ENCODE data around the gene SDSL.

DNA sequence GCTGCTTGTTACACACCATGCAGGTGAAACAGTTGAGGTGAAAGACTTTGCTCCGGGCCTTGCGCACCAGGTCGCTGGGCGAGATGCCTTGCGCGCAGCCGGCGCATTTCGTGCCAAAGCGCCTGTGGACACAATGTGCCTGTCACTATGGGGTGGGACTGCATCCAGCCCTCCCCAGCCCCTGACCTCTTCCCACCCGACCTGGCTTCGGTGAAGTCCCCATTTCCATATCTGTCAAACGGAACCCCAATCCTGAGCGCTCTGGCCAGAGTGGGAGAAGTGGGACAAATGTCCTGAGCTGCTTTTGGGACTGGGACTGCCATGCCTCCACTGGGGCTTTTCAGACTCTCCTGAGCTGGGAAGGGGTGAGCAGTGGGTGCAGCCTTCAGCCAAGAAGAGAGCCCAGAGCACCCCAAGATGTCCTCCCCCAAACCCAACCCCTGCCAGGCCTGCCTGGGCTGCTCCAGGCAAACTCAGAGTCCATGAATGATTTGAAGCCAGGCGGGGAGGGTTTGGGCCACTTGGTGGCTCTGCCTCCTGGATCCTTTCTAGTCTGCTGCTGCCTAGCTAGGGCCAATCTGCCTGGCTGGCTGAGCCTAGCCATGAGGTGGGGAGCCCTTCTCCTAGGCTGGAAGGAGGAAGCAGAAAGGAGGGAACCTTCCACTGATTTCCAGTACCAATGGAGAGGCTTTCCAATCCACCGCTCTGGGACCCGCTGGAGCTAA is 47.2 kb downstream of the SDSL start:
- TF ChIP-seq RARB (CRISPR knock-in tag; IDR thresholded peaks at IDR 0.05) (no peak), CSDC2 (CRISPR knock-in tag; IDR thresholded peaks at IDR 0.05) (no peak)
- TF ChIP-seq, protein P1, sequence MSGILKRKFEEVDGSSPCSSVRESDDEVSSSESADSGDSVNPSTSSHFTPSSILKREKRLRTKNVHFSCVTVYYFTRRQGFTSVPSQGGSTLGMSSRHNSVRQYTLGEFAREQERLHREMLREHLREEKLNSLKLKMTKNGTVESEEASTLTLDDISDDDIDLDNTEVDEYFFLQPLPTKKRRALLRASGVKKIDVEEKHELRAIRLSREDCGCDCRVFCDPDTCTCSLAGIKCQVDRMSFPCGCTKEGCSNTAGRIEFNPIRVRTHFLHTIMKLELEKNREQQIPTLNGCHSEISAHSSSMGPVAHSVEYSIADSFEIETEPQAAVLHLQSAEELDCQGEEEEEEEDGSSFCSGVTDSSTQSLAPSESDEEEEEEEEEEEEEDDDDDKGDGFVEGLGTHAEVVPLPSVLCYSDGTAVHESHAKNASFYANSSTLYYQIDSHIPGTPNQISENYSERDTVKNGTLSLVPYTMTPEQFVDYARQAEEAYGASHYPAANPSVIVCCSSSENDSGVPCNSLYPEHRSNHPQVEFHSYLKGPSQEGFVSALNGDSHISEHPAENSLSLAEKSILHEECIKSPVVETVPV (CRISPR knock-in tag; IDR thresholded peaks at IDR 0.05): no peak
